Measurements from ENCODE around the gene ZNF526. TPM values are rescaled to one million over a fixed set of nuclear protein-coding genes. Genes with fewer than 3 reads are reported as not detected.

The ZNF526 gene
- total RNA-seq, 1 experiment from 2014 or later: 13.1 TPM

GRCh38 chr19:42170715-42171114 is 49.4 kb upstream of the ZNF526 start:
- Histone ChIP-seq H3K4me2 (ENCODE audit: low read length) (no peak overlapping the region), H3K27ac (ENCODE audit: low read depth, low read length) (no peak overlapping the region), H3K27me3 (ENCODE audit: insufficient read depth, low read length) (peaks cover 12% of the 10 kb centered on the region), H3K4me3 (replicated peaks in 1 of 2; ENCODE audit: low read depth in 1 of 2, low read length in 2 of 2) (no peak overlapping the region), H3K9ac (ENCODE audit: low read length) (no peak overlapping the region), H3K9me2 (ENCODE audit: insufficient read depth) (no peaks in the 10 kb centered on the region), H2AFZ (ENCODE audit: low read depth, low read length, poor library complexity, severe bottlenecking) (no peak overlapping the region), H3K4me1 (ENCODE audit: control insufficient read depth in 1 of 2, insufficient read depth in 2 of 2, low read length in 2 of 2) (0 out of 4 replicates have a peak, but pooled peaks cover 0 to 3% of the 10 kb centered on the region in 2 experiments), H3K36me3 (ENCODE audit: control insufficient read depth in 1 of 2, insufficient read depth in 2 of 2, low read length in 2 of 2) (no peaks in the 10 kb centered on the region), H3K79me2 (ENCODE audit: insufficient read depth, low read length) (no peaks in the 10 kb centered on the region), H4K20me1 (ENCODE audit: insufficient read depth) (no peaks in the 10 kb centered on the region), H3K9me3 (ENCODE audit: control insufficient read depth in 1 of 2, insufficient read depth in 1 of 2, low read depth in 1 of 2, low read length in 2 of 2) (no peaks in the 10 kb centered on the region)
- no peak for ATAC-seq
- TF ChIP-seq JUND (IDR thresholded peaks at IDR 0.05): no peak
- TF ChIP-seq POLR2A (IDR thresholded peaks at IDR 0.05; ENCODE audit: borderline replicate concordance, extremely low read depth, insufficient read depth, insufficient read length): no peak
- no peak for TF ChIP-seq POLR2AphosphoS5 (IDR thresholded peaks at IDR 0.05; ENCODE audit: low read depth, low read length)
- no peak for TF ChIP-seq YY1 (IDR thresholded peaks at IDR 0.05; ENCODE audit: extremely low read depth, insufficient replicate concordance, low read depth, low read length)
- no peak for TF ChIP-seq CTCF (IDR thresholded peaks at IDR 0.05 in 2 of 3, conservative IDR thresholded peaks at IDR 0.05 in 1 of 3; ENCODE audit: borderline replicate concordance in 1 of 3, insufficient read depth in 1 of 3, low read depth in 2 of 3, low read length in 2 of 3)
- TF ChIP-seq ATF3 (IDR thresholded peaks at IDR 0.05): no peak
- no peak for TF ChIP-seq CEBPB (IDR thresholded peaks at IDR 0.05; ENCODE audit: low read depth)
- no peak for TF ChIP-seq SP1 (IDR thresholded peaks at IDR 0.05; ENCODE audit: low read depth)
- TF ChIP-seq TCF7L2 (IDR thresholded peaks at IDR 0.05; ENCODE audit: borderline replicate concordance, extremely low read depth, insufficient read depth, insufficient read length): no peak
- ChIA-PET POLR2A (no interaction called here), CTCF (no interaction called here), RAD21 (ENCODE audit: low non-redundant PET in 1 of 2, low total read pairs in 2 of 2, uncharacterized antibody in 2 of 2, unreplicated experiment in 2 of 2) (no interaction called here)
- DNase-seq (ENCODE audit: low read depth, low spot score): no peak
- no TSS peak for BruUV-seq (replicated peaks)
- intact Hi-C loops (cut with micrococcal nuclease): no loop called here
